ENCODE measurements around the gene LRBA.
"Not testable (repeated sequence)": the region's sequence is repeated elsewhere in the genome, so short reads cannot be mapped to it uniquely, and the experiment has no call there.

LRBA gene

DNA sequence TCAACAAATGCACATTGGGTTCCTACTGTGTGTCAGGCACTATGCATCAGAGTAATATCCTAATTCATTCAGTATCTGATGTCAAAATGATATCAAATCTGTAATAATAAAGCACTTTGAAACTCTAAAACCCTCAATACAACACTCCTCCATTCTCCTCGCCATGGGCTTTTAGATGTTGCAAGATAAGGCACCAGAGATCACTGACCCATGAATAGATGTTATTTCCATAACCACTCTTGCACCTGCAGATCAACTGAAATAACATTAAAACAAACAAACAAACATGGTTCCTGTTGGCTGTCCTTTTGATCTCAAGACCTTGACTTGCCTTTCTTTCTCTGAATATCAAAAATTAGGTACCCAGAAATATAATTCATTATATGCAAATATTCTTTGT is 333.0 kb downstream of the LRBA start:
- DNase-seq (ENCODE audit: low read depth in 3 of 3, low spot score in 1 of 3) = no peak

DNA sequence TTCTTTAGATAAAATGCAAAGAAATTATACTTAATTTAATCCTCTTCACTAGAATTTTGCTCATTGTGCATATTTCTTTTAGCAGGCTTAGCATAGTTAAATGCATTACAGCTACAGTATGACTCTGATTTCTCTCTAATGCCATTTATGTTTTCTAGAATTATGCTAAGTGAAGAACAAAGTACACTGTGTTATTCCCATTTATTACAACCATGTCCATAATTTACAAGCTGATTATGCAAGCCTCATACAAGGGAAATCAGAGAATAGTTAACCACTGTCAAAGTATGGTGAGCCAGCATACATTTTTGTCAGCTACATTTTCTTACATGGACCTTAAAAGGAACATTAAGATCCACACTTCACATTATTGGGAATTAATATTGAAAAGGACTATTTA is 334.0 kb downstream of the LRBA start:
- DNase-seq (ENCODE audit: low read depth in 3 of 3, low spot score in 1 of 3) = no peak

DNA sequence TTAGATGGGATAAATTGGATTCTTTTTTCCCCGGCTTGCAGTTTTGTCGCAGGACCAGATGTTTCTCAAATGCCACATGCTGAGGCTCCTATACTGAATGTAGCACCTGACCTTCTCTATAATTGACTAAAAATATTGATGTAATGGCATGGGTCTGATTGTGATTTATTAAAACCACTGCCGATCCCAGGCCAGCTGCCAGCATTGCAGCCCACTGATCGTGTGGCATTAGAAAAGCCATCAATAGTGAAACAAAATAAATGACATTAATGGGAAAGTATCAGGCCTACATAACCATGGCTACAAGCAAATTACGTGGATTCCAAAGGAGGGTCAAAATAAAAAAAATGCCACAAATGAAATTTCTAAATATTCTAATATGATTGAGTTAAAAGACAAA is 334.4 kb downstream of the LRBA start:
- DNase-seq (ENCODE audit: low read depth in 3 of 3, low spot score in 1 of 3) = no peak

DNA sequence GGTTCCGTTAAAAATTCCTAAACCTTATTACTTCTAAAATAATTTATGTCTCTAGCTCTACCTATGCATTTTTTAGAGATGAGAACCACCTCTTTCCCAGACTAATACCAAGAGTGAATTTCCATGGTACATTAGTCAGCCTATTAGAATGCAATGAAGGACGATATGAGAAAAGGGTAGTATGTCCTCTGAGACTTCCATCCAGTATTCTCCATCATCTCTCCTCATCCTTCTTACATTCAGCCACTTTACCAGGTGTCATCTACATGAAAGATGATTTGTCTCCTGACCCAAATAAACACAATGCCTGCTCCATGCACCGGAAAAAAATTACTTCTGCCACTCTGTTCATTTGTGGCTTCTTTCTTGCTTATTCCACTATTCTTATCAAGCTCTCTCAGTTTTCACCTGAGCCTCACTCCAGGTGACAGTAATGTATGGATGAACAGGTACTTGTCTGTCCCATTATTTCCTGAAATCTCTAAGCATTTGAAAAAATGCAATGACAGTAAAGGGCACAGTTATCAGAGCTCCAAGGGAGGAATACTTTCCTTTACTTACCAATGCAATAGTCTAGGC is 335.2 kb downstream of the LRBA start:
- no peak for DNase-seq (ENCODE audit: low read depth in 3 of 3, low spot score in 1 of 3)

DNA sequence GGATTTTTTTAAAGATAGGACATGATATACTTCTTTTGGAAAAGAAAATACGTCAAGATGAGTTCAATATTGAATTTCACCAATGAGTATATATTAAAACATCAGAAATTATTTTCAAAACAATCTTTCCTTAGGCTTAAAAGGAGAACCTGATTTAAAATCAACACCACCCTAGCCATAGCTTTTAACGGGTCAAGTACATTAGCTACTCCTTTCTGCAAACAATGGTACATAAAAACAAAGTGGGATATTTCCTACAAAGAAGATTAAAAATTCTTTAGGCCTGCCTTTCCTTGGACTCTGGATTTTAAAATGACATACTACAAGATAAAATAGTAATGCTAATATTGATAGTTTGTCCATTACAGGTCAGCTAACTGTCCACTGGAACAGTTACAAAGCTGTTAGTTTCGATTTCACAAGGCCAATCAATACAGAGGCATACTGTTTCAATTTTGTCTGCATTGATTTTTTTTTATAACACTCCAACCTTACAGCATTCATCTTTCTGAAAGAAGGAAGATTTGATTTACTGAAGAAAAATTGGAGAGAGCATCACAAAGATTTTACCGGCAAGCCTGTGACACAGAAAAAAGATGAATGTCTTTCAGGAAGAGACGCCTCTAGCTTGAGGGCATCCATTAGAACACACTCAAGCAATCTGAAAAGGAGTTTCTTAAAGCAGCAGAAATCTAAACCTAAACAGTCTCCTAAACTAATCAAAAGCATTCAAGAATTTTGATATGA is 335.9 kb downstream of the LRBA start:
- DNase-seq (ENCODE audit: low read depth in 3 of 3, low spot score in 1 of 3) = no peak

DNA sequence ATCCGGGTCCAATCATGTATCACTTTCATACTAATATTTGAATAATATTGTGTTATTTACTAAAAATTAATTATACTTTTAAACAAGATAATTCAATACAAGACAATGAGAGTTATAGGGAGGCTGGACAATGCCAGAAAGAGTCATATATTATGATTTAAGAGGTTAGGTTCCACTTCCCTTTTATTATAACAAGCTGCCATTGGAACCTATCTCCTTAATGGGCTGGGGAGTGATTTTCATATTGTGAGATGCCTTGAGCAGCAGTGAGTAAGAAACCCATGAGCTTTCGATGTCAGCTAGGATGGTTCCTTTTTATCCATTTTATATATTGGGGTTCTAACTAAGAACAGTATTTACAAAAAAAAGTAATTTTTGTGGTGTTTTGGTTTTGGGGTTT is 341.3 kb downstream of the LRBA start:
- DNase-seq (ENCODE audit: low read depth in 3 of 3, low spot score in 1 of 3) = no peak

DNA sequence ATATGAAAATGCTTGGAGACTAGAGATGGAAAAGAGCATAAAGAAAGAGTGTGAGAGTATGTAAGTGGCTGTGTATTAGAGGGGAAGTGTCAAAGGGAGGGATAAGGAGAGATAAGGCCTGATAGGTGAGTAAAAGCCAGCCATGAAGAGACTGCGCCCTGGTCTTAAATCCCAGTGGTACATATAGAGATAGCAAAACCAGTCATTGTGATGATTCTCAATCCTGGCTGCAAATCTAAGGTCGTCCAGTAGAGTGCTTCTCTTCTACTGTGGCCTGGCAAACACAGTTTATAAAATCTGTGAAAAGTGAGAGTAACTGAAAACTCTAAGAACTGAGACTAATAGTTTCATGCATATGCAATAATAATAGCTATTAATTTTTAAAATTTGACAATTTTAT is 346.3 kb downstream of the LRBA start:
- no peak for DNase-seq (ENCODE audit: low read depth in 3 of 3, low spot score in 1 of 3)

DNA sequence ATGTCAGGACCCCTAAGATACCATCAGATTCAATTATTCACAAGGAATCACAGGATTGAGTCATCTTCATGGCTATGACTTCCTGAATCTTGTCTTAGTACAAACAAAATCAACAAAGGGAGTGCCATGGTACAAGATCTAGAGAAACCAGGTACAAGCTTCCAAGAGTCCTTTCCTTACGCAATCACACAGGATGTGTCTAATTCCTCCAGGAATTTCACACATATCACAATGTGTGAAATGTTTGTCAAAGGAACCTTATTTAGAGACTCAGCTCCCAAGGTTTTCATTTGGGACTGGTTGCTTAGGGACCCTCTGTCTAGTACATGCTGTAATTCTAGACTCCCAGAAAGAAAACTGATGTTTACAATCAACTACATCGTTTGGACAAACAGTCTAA is 350.1 kb downstream of the LRBA start:
- no peak for DNase-seq (ENCODE audit: low read depth in 3 of 3, low spot score in 1 of 3)

DNA sequence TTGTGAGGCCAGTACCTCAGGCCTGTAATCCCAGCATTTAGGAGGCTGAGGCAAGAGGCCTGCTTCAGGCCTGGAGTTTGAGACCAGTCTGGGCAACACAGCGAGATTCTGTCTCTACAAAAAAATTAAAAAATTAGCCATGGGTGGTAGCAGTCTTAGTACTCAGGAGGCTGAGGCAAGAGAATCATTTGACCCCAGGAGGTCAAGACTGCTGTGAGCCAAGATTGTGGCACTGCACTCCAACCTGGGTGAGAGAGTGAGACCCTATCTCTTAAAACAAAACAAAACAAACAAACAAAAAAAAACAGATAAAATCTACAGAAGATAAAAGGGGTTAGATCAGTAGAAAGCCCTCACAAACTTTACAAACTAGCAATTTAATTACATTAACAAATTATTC is 352.4 kb downstream of the LRBA start:
- no peak for DNase-seq (ENCODE audit: low read depth in 3 of 3, low spot score in 1 of 3)

DNA sequence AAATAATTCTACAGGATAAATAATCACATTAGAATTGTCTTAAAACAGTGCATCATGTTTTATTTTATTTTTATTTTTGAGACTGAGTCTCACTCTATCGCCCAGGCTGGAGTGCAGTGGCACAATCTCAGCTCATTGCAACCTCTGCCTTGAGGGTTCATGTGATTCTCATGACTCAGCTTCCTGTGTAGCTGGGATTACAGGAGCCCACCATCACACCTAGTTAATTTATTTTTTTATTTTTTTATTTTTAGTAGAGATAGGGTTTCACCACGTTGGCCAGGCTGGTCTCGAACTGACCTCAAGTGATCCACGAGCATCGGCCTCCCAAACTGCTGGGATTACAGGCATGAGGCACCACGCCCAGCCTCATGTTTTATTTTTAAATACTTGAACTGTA is 353.5 kb downstream of the LRBA start:
- not testable (repeated sequence) for DNase-seq (ENCODE audit: low read depth in 3 of 3, low spot score in 1 of 3)

DNA sequence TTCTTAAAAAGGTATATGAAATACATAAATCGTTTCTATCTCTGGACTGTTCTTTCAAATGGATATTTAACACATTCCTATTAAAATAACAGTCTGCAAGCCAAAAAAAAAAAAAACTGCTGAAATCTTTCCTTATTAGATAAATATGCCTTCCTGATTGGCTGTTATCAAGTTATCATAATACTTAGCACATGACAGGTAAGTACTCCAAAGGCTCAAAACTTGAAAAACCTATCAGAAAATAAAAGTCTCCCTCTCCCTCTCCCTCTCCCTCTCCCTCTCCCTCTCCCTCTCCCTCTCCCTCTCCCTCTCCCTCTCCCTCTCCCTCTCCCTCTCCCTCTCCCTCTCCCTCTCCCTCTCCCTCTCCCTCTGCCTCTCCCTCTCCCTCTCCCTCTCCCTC is 356.8 kb downstream of the LRBA start:
- not testable (repeated sequence) for DNase-seq (ENCODE audit: low read depth in 3 of 3, low spot score in 1 of 3)

DNA sequence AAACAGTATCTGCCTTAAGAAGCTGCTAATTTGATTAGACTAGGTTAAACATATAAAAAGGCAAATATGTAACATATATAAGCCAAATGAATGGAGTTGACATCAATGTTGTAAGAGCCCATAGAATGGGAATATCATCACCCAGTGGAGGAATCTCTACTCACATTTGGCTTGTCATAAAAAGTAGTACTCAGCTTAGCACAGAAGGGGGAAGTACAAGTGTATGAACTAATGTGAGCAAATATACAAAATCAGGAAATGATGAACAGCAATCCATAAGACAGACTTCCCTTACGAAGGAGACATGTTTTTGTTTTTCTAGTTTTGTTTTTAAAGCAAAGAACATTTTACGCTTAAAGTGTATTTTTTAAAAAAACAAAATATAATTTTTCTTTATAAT is 358.2 kb downstream of the LRBA start:
- no peak for DNase-seq (ENCODE audit: low read depth in 3 of 3, low spot score in 1 of 3)

DNA sequence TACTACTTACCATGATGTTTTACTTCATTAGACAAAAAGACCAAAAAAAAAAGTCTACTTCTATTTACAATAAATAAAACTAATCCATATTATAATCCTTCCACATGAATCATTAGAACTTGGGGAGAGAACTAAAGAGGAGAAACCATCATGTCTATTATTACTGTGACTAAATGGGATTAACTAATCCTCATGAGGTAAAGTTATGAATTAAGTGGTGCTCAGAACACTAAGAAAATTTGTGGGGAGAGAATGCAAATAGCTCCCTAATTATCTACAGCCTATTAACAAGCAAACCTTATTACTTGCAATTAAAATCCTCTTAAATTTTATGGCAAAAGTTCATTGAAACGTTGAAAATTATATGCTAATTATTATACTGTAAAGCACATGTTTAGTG is 364.3 kb downstream of the LRBA start:
- DNase-seq (ENCODE audit: low read depth in 3 of 3, low spot score in 1 of 3) = no peak

DNA sequence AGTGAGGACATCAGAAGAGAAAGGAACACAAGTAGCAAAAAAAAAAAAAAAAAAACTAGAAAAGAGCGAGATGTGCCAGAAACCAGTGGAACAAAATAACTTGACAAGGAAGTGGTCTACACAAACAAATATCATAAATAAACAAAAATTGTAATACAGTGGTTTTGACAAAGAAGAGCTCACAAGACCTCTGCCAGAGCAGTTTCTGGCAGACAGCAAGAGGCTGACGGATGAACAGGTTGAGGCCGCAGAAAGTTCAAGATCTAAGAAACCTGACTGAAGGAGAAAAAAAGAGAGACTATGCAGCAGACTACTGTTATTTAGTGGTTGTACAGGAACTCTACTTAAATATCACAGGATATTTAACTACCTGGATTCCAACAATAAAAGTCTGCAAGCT is 367.0 kb downstream of the LRBA start:
- DNase-seq (ENCODE audit: low read depth in 3 of 3, low spot score in 1 of 3) = no peak

DNA sequence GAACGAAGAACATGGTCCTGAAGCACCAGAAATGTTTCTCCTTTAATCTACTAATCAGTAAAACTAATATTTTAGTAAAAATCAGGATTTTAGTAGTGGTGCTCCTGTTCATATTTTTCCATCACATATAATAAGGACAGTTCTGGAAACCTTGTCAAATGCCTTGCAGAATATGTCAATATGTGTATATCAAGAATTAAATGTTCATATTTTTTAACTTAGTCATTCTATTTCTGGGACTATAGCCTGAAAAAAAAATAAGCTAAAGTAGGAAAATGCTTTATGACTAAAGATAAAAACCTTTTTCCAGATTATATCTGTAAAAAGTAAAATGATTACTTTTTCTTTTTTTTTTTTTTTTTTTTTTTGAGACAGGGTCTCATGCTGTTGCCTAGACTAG is 368.1 kb downstream of the LRBA start:
- DNase-seq (ENCODE audit: low read depth in 3 of 3, low spot score in 1 of 3) = no peak

DNA sequence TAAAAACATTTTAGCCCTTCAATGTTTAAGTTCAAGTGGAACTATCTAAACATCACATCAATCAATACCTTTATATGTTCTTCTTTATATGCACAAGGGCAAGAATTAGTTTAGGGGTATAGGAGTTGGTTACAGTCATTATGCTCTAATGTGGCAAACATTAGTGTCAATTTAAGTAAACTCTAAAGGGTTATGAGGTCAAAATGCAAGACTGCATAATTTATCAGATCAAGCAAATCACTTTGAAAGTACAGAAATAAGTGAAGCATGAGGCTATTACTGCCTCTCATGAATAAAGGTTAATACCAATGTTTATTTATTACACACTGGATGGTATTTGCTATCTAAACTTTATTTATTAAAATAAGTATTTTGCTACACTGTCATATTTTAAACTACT is 373.5 kb downstream of the LRBA start:
- no peak for DNase-seq (ENCODE audit: low read depth in 3 of 3, low spot score in 1 of 3)

DNA sequence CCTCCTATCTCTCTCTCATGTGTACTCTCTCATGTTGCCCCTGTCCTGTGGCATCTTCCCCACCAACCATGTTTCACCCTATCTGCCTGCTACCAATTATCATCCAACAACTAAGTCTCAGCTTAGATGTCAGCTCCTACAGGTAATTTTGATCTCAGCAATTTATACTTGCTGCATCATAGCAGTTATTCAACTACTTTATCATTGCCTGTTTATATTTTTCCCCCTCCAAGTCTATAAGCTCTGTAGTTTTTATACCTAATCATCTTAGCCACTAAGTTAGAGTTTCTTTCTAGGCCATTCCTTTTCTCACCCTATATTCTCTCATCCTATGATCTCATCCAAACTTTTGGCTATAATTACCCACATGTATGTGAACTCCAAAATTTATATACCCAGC is 382.4 kb downstream of the LRBA start:
- DNase-seq (ENCODE audit: low read depth in 3 of 3, low spot score in 1 of 3) = no peak

DNA sequence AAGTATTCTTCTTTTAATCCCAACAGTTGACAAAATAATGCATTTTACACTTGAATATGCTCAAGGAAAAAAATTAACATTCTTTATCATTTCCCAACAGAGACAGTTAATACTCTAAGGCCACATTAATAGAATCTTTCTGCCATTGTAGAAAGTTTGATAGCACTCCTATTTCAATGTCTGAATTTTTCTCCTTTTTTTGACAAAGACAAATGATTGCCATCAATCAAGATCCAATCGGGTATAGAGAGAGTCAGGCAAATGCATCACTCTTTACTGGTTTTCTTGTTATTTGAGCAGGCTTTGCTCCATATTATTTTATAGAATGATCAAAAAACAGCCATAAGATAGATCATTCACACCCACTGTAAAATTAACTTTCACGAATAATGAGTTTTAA is 387.0 kb downstream of the LRBA start:
- DNase-seq (ENCODE audit: low read depth in 3 of 3, low spot score in 1 of 3) = no peak

DNA sequence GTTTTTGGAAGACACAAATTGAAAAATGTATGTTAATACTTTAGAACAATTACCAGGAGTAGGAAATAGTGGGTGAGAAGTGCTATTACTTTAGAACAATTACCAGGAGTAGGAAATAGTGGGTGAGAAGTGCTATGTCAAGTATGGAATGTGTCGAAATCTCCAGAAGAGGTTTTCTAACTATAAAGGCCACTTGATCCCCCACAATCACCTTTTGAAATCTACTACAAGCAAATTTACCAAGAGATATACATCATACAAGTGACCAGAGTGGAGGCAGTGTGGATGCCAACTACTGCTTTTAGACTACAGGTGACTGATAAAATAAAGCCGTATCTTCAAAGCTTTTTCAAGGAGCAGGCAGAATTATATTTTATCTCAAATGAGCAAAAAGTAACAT is 390.1 kb downstream of the LRBA start:
- no peak for DNase-seq (ENCODE audit: low read depth in 3 of 3, low spot score in 1 of 3)

DNA sequence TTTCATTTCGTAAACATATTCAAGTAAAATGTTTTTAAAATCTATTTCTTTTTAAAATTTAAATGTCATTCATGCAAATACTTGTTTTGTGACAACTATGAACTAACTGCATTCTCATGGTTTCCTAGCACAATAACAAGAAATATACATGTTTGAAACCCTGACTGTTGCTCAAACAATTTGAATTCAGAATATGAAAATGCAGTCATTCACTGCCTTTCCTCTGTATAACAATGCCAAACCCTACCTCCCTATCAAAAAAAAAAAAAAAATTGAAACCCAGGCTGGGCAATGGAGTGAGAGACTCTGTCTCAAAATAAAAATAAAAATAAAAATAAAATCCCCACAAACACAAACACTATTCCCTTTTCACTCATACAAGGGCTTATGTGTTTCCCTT is 391.0 kb downstream of the LRBA start:
- no peak for DNase-seq (ENCODE audit: low read depth in 3 of 3, low spot score in 1 of 3)

DNA sequence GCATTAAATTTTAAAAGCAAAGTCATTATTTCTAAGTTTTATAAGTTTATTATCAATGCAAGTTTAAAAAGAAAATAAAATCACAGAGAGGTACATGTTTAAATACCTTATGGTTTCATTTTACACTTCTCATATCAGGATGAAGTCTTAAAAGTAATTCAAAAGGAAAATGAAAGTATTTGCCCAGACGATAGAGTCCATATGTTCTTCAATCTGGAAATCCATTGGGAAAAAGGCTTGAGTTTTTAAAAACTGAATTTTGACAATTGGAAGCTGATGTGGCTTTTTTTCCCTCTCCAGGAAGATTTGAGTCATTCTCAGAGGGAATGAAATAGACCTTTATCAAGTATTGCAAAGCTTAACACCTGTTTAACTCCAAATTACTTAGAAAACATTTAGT is 396.0 kb downstream of the LRBA start:
- DNase-seq (ENCODE audit: low read depth in 3 of 3, low spot score in 1 of 3) = no peak

DNA sequence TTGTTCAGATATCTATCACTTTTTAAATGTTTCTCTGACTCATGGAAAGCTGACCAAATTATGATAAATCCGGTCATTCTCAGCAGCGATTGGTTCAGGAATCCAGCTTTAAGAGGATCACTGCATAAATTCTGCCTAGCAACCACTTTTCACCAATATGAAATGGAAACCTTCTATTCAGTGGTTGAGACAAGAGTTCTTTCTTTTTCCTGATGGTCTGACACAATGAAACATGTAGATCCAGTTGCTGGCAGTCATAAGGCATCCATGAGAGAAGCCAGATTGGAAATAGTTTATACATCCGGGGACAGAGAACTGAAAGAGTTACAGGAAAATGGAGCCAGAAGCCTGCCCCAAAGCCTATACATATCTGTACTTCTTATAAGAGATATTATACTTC is 406.0 kb downstream of the LRBA start:
- DNase-seq (ENCODE audit: low read depth in 3 of 3, low spot score in 1 of 3) = no peak

DNA sequence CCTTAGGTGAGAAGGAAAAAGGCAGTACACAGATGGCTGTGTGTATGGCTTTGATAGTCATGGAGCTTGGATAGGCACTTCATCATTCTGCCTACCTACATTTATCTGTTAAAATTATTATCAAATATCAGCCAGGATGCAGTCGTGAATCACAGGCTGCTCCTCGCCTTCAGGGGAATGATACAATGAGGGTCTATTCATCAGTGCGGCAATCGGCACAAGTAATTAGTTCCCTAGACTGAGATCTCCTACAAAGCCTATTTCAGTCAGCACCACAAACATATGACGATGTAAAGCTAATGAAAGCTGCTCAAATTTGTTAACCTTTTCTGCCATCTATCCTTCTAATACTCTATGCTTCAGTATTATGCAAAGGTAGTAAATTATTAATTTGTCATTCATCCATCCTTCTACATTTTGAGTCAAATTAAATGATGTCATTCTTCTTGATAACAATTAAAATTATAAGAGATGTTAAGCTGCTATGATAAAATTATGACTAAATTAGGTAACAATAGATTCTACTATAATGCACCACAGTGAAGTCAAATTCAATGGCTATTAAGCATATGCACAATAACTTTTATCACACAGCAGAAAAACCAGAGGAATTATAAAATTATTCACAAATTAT is 414.2 kb downstream of the LRBA start:
- DNase-seq (ENCODE audit: low read depth in 3 of 3, low spot score in 1 of 3) = no peak
